Activated naive CD4-positive, alpha-beta T cell treated with anti-CD3 and anti-CD28 coated beads for 36 hours (primary cell): ENCODE measurements around the gene TIE1. TPM values are rescaled to one million over a fixed set of nuclear protein-coding genes. Genes with fewer than 3 reads are reported as not detected.

ENCODE experiments used
- CTCF ChIA-PET: fragments of 350-600 bp; sonication (Branson Sonifier 250); formaldehyde crosslinking; loops from one replicate; lab custom pipeline; 2021; ENCODE audit warnings: antibody characterized with exemption; lab: Charles Lee
- DNase-seq: peaks from one replicate; pipeline ENCODE4 v3.0.0-alpha.2; 2020
- H3K27ac Mint-ChIP-seq: one replicate; pipeline ENCODE4 v1.8.0; 2021; ENCODE audit warnings: mild to moderate bottlenecking, mixed read lengths
- H3K27me3 Mint-ChIP-seq: one replicate; pipeline ENCODE4 v1.8.0; 2021; ENCODE audit warnings: low read depth, mixed read lengths
- H3K36me3 Mint-ChIP-seq: one replicate; pipeline ENCODE4 v1.8.0; 2021; ENCODE audit warnings: low read depth, mixed read lengths
- H3K4me1 Mint-ChIP-seq: one replicate; pipeline ENCODE4 v1.8.0; 2021; ENCODE audit warnings: low read depth, mixed read lengths
- H3K4me3 Mint-ChIP-seq: one replicate; pipeline ENCODE4 v1.8.0; 2021; ENCODE audit warnings: mild to moderate bottlenecking, moderate library complexity, mixed read lengths
- H3K9me3 Mint-ChIP-seq: one replicate; pipeline ENCODE4 v1.8.0; 2021; ENCODE audit warnings: mixed read lengths
- intact Hi-C: fragments of 100-400 bp; cut with micrococcal nuclease; formaldehyde crosslinking; loops from one replicate; pipeline ENCODE4 v1.15.1; 2023
- total RNA-seq, 2 experiments: library from RNA; stranded (reverse); gene quantifications; one replicate each; pipeline ENCODE4 v1.2.3, GENCODE V29; 2021

The TIE1 gene
- total RNA-seq, result not detected

- no peaks in the 10 kb centered on the region for H3K9me3 Mint-ChIP-seq
- H3K27ac Mint-ChIP-seq, result no peak within 1 kb of the TSS
- peaks cover 7% of the 10 kb centered on the region for H3K4me1 Mint-ChIP-seq
- H3K4me3 Mint-ChIP-seq, result no peak within 1 kb of the TSS
- H3K27me3 Mint-ChIP-seq, result no peaks in the 10 kb centered on the region
- H3K36me3 Mint-ChIP-seq, result no peaks in the 10 kb centered on the region
- DNase-seq, result no peak
- CTCF ChIA-PET, result no interaction called here
- intact Hi-C loops, result no loop called here
These were observed at the start of gene TIE1 for GRCh38 chr1:43300378-43301094. Gene TIE1 (plus strand): TSS chr1:43300982. CDS start chr1:43301072, 90 bp downstream.

DNA sequence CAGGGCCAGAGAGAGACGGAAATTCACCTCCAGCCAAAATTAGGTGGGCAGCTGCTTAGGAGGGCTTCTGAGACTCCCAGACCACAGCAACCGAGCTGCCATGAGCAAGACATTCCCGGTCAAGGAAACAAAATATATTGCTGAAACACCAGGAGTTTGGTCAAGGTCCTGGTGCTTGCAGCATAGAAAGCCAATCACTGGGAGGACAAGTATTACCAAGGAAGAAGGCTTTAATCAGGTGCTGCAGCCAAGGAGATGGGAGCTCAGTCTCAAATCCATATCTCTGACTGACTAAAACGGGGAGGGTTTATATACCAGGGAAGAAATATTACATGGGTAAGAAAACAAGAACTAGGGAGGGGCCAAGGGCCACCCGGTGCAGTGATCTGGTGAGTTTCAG lies 49.8 kb upstream of the TIE1 start:
- peaks cover 2% of the 10 kb centered on the region for H3K27me3 Mint-ChIP-seq
- intact Hi-C loops, result no loop called here
- H3K27ac Mint-ChIP-seq, result no peak overlapping the region
- no peaks in the 10 kb centered on the region for H3K36me3 Mint-ChIP-seq
- CTCF ChIA-PET, result no interaction called here
- peaks cover 3% of the 10 kb centered on the region for H3K9me3 Mint-ChIP-seq
- no peak overlapping the region for H3K4me3 Mint-ChIP-seq
- DNase-seq, result no peak
- no peaks in the 10 kb centered on the region for H3K4me1 Mint-ChIP-seq

DNA sequence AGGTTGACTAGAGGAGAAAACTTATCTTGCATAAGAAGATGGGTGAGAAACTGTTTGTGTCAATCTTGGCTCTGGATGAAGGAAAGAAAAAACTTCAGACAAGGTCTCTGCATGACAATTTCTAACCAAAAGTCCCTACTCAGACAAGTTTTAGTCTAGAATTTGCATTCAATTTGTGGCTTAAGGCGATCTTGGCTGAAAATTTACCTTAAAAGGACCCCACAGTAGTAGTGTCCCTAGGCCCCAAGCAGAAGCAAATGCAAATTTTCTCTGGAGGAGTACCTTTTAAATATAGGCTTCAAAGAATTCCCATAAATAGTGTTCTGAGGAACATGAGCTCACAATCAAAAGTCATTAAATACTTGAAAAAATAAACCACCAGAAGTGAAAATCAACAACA lies 48.6 kb upstream of the TIE1 start:
- Mint-ChIP-seq H3K36me3 (no peaks in the 10 kb centered on the region), H3K27ac (no peak overlapping the region), H3K9me3 (no peaks in the 10 kb centered on the region), H3K4me3 (no peak overlapping the region), H3K27me3 (peaks cover under 1% of the 10 kb centered on the region), H3K4me1 (no peaks in the 10 kb centered on the region)
- intact Hi-C loops, result no loop called here
- CTCF ChIA-PET, result no interaction called here
- no peak for DNase-seq

DNA sequence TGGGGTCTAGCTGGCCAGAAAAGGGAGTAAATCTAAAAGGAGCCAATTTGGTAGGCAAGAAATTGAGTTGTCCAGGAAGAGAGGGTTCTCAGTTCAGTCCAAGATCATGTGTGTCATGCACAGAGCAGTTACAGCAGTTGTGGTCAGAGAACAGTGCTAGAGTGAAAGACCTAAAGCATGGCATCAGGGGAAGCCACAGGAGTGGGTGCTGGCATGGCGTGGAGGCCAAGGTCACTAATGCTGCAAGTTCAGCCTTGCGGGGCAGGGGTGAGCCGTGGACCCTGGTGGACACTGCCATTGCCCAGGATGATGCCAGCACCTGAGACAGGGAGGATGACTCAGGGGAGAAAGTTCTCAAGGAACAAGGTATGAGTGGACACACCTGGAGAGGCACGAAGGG lies 47.6 kb upstream of the TIE1 start:
- H3K27ac Mint-ChIP-seq, result no peak overlapping the region
- no peak overlapping the region for H3K4me3 Mint-ChIP-seq
- H3K27me3 Mint-ChIP-seq, result no peaks in the 10 kb centered on the region
- no peaks in the 10 kb centered on the region for H3K9me3 Mint-ChIP-seq
- no peaks in the 10 kb centered on the region for H3K36me3 Mint-ChIP-seq
- intact Hi-C loops, result no loop called here
- no peak for DNase-seq
- no peaks in the 10 kb centered on the region for H3K4me1 Mint-ChIP-seq
- CTCF ChIA-PET, result no interaction called here

- no peaks in the 10 kb centered on the region for H3K27me3 Mint-ChIP-seq
These were observed 46.9 kb upstream of the TIE1 start for GRCh38 chr1:43253876-43254275.

GRCh38 chr1:43255438-43256210 lies 45.2 kb upstream of the TIE1 start:
- Mint-ChIP-seq H3K27me3 (no peaks in the 10 kb centered on the region), H3K36me3 (no peaks in the 10 kb centered on the region), H3K27ac (no peak overlapping the region), H3K9me3 (no peaks in the 10 kb centered on the region), H3K4me3 (no peak overlapping the region), H3K4me1 (no peaks in the 10 kb centered on the region)
- no peak for DNase-seq
- CTCF ChIA-PET, result no interaction called here
- intact Hi-C loops, result no loop called here

More at GRCh38 chr1:43253876-43254275, 46.9 kb upstream of the TIE1 start:
- intact Hi-C loops, result no loop called here
- H3K4me3 Mint-ChIP-seq, result no peak overlapping the region
- no peaks in the 10 kb centered on the region for H3K9me3 Mint-ChIP-seq
- CTCF ChIA-PET, result no interaction called here
- H3K27ac Mint-ChIP-seq, result no peak overlapping the region
- no peak for DNase-seq
- no peaks in the 10 kb centered on the region for H3K4me1 Mint-ChIP-seq
- no peaks in the 10 kb centered on the region for H3K36me3 Mint-ChIP-seq

GRCh38 chr1:43256675-43257570 lies 43.9 kb upstream of the TIE1 start:
- Mint-ChIP-seq H3K9me3 (no peaks in the 10 kb centered on the region), H3K27ac (no peak overlapping the region), H3K36me3 (no peaks in the 10 kb centered on the region), H3K4me3 (no peak overlapping the region), H3K27me3 (no peaks in the 10 kb centered on the region), H3K4me1 (no peaks in the 10 kb centered on the region)
- intact Hi-C loops, result no loop called here
- DNase-seq, result no peak
- CTCF ChIA-PET, result interaction anchor here (0.5 kb wide), 1 partner anchor 88 kb away, joined by 5 read pairs; no protein-coding TSS in a partner anchor

DNA sequence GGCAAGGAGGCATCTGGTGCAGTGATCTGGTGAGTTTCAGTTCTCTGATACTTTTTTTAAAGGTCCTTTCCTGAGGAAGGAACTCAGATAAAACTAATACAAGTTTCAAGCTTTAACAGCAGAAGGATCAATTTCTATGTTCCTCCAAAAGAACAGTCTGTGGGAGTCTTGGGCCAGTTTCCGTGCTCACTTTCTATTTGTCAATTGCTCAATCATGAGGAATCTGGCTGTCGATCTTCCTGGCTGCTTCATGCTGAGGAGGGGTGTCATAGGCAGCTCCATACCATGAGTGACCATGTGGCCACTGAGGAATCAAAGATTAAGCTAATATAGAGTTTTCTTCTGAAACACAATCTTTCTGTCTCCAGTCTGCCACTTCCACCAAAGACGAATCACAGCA lies 42.4 kb upstream of the TIE1 start:
- no peaks in the 10 kb centered on the region for H3K27me3 Mint-ChIP-seq
- DNase-seq, result no peak
- peaks cover 2% of the 10 kb centered on the region for H3K36me3 Mint-ChIP-seq
- no peak overlapping the region for H3K4me3 Mint-ChIP-seq
- H3K9me3 Mint-ChIP-seq, result peaks cover 5% of the 10 kb centered on the region
- CTCF ChIA-PET, result no interaction called here
- H3K4me1 Mint-ChIP-seq, result no peaks in the 10 kb centered on the region
- intact Hi-C loops, result no loop called here
- H3K27ac Mint-ChIP-seq, result no peak overlapping the region

GRCh38 chr1:43265431-43265830 lies 35.4 kb upstream of the TIE1 start:
- DNase-seq, result no peak
- intact Hi-C loops, result no loop called here
- Mint-ChIP-seq H3K27ac (no peak overlapping the region), H3K36me3 (peaks cover 2% of the 10 kb centered on the region), H3K27me3 (peaks cover 4% of the 10 kb centered on the region), H3K9me3 (peaks cover 9% of the 10 kb centered on the region), H3K4me1 (peaks cover 4% of the 10 kb centered on the region), H3K4me3 (no peak overlapping the region)
- CTCF ChIA-PET, result interaction anchor here (0.6 kb wide), 1 partner anchor 366 kb away, joined by 4 read pairs; no protein-coding TSS in a partner anchor

- Mint-ChIP-seq H3K36me3 (peaks cover 2% of the 10 kb centered on the region), H3K4me1 (peaks cover 15% of the 10 kb centered on the region), H3K27me3 (peaks cover 8% of the 10 kb centered on the region), H3K4me3 (no peak overlapping the region), H3K9me3 (peaks cover 9% of the 10 kb centered on the region), H3K27ac (no peak overlapping the region)
- CTCF ChIA-PET, result no interaction called here
- intact Hi-C loops, result no loop called here
- no peak for DNase-seq
These were observed 33.9 kb upstream of the TIE1 start for GRCh38 chr1:43266881-43267280.

GRCh38 chr1:43267291-43267805 lies 33.4 kb upstream of the TIE1 start:
- peaks cover 9% of the 10 kb centered on the region for H3K9me3 Mint-ChIP-seq

DNA sequence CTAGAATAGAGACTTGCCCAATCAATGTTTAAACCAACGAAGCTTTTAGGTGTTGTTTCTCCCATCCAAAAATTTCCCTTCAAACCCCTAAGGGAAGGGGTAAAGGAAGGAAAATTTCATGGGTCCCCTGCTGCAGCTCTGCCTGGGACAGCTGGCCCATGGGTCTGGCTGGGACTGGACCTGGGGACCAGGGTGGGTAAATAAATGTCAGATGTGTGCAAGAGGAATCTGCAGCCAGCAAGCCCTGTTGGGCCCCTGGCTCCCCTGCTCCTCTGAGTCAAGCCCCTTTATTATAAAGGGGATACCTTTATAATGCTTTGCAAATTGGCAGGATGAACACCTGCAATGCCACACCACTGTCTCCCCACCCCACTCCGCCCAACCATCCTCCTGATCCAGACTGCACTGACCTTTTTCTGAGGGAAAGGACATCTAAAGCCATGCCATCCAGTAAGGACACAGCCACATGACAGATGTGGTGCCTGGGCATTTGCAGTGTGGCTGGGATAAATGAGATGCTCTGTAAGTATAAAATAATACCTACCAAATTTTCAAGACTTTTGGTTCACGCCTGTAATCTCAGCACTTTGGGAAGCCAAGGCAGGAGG lies 32.9 kb upstream of the TIE1 start:
- no peak for DNase-seq
- H3K27me3 Mint-ChIP-seq, result peaks cover 8% of the 10 kb centered on the region
- CTCF ChIA-PET, result no interaction called here
- H3K9me3 Mint-ChIP-seq, result peaks cover 5% of the 10 kb centered on the region
- intact Hi-C loops, result no loop called here
- H3K27ac Mint-ChIP-seq, result no peak overlapping the region
- H3K4me1 Mint-ChIP-seq, result peaks cover 15% of the 10 kb centered on the region
- no peaks in the 10 kb centered on the region for H3K36me3 Mint-ChIP-seq
- no peak overlapping the region for H3K4me3 Mint-ChIP-seq

More at GRCh38 chr1:43267291-43267805, 33.4 kb upstream of the TIE1 start:
- Mint-ChIP-seq H3K4me3 (no peak overlapping the region), H3K4me1 (peaks cover 15% of the 10 kb centered on the region), H3K36me3 (peaks cover 2% of the 10 kb centered on the region), H3K27me3 (peaks cover 8% of the 10 kb centered on the region), H3K27ac (no peak overlapping the region)
- intact Hi-C loops, result no loop called here
- no peak for DNase-seq
- CTCF ChIA-PET, result no interaction called here
